T1000 (cell line): ENCODE measurements around the gene CHFR.
"Not testable (repeated sequence)": the region's sequence is repeated elsewhere in the genome, so short reads cannot be mapped to it uniquely, and the experiment has no call there.

Experiments
- DNase-seq: peaks from one replicate; lab custom pipeline; 2025; ENCODE audit warnings: mixed read lengths; lab: John Stamatoyannopoulos, UW

CHFR gene

DNA sequence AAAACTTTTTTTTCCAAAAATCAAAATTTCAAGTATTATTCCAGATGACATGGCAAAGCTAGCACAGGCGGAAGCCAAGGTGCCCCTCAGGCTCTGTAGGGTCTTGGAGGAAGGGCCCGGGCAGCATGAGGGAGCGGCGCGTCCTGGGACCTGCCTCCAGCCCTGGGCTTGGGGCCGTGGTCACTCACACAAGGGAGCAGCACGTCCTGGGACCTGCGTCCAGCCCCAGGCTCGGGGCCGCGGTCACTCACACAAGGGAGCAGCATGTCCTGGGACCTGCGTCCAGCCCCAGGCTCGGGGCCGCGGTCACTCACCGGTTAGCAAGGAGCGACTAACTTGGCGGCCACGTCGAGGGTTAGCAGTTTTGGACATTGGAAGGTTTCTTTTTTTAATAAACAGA is 46.9 kb downstream of the CHFR start:
- DNase-seq = no peak

DNA sequence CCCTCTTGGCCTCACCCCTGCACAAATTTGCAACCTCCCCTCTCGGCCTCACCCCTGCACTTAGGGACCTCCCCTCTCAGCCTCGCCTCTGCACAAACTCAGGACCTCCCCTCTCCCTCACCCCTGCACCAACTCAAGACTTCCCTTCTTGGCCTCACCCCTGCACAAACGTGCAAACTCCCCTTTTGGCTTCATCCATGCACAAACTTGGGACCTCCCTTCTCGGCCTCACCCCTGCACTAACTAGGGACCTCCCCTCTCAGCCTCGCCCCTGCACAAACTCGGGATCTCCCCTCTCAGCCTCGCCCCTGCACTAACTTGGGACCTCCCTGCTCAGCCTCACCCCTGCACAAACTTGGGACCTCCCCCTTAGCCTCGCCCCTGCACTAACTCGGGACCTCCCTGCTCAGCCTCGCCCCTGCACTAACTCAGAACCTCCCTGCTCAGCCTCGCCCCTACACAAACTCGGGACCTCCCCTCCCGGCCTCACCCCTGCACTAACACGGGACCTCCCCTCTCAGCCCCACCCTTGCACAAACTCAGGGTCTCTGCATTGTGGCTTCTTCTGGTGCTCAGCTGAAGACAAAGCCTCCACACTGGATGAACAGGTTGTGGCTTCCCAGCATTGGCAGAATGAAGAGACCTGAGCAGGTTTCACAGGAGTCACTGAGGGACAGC is 47.7 kb downstream of the CHFR start:
- DNase-seq = no peak

DNA sequence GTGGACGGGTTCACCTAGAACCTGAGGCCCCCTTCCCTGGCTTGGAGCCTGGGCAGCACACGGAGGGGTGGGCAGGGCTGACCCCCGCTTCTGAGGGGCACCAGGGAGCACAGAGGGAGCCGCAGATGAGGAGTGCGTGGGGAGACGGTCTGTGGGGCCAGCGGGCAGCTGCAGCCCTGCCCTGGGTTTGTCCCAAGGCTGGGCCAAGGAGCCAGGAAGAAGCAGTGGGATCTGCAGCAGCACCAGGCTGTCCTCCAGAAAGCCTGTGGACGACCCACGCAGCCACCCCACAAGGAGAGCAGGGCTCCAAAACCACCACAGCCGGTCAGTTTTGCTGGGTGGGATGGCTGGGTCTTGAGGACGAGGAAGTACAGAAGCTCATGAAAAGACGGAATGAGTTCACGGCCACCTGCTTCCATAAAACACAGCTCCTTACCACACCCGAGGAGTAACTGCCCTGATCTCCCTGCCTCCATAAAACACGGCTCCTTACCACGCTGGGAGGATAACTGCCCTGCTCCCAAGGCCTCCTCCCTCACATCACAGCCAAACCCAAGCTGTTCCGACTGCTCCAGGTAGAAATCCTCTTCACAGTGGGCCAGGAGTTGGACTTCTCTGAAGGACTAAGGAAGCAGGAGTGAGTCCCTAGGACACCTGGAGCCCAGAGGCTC is 48.9 kb downstream of the CHFR start:
- DNase-seq = no peak

DNA sequence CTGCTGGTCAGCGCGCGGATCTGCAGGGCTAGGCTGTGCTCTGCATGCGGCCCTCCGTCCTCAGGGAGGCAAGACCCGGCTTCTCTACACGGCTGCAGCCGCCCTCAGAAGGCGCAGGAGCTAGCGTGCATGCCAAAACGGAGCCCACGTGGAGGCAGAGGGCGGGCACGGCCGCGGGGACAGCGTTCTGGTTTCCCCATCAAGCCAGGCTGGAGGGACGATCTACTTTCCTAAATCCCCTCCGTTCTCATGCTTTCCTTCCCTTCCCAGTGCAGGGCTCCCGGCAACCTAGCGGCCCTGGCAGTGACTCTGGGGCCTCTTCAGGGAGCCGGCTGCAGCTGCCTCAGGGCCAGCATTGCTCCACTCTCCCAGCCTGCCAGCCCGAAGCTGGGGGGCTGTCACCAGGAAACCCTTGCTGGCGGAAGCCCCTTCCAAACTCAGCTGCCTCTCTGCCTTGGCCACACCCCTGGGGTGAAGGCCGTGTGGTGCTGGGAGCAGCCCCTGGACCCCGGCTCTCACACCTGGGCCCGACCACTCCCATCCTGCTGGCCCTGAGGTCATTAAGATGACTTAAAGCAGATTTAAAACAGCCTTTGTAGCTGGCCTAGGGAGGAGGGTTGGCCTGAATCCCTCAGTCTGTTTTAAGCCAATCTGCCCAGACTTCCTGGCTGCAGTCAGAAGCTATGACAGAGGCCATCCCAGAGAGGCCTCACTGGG is 49.6 kb downstream of the CHFR start:
- DNase-seq = no peak

- DNase-seq = no peak
Measured at GRCh38 chr12:132836795-132837331, 50.5 kb downstream of the CHFR start.

GRCh38 chr12:132836230-132836629 is 51.2 kb downstream of the CHFR start:
- not testable (repeated sequence) for DNase-seq

- DNase-seq = no peak
Measured at GRCh38 chr12:132835076-132836025, 52.1 kb downstream of the CHFR start.

- DNase-seq = no peak
Measured at GRCh38 chr12:132834181-132834711, 53.2 kb downstream of the CHFR start.

- no peak for DNase-seq
Measured at GRCh38 chr12:132833341-132833740, 54.1 kb downstream of the CHFR start.

- no peak for DNase-seq
Measured at GRCh38 chr12:132831771-132832170, 55.6 kb downstream of the CHFR start.

DNA sequence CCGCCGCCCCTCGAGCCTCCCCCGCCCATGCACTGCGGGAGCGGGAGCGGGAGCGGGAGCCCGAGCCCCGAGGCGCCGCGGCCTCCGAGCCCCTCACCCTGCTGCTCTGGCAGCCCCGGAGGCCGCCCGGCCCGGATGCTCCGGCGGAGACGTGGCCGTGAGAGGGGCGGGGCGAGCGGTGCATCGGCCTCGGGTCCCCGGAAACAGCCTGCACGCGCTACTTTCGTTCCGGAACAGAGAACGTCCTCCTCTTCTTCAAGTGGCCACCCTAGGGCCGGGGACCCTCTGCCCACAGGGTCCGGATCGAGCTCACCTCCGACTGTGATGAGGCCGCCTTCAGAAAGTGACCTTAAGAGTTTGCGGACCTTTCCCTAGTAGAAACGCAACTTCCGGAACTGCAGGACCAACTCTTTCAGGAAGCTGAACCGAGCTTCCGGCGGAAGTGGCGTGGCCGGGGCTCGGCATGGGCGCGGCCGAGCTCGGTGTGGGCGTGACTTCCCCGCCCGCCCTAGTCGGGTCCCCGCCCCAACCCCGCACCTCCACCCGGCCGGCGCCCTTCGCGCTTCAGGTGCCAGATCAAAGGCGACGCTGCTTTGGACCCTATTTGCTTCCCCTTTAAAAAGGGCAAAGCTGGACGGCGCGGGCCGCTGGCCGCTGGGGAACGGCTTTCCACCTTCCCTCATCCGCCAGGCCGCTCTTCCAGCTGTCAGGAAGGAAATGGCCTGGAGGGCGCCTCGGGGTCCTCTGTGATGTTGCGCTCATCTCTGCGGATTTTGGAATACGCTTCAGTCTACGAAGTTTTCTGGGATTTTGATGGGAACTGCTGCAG is 58.5 kb downstream of the CHFR start, which contains the start of gene GOLGA3:
GOLGA3 (minus strand) TSS at position 164 of the 829 bp plus-strand sequence. CDS start 6,741 bp downstream, outside the sequence.
- peak; percentile 75 for DNase-seq

GRCh38 chr12:132827763-132828703 is 59.4 kb downstream of the CHFR start:
- no peak for DNase-seq

DNA sequence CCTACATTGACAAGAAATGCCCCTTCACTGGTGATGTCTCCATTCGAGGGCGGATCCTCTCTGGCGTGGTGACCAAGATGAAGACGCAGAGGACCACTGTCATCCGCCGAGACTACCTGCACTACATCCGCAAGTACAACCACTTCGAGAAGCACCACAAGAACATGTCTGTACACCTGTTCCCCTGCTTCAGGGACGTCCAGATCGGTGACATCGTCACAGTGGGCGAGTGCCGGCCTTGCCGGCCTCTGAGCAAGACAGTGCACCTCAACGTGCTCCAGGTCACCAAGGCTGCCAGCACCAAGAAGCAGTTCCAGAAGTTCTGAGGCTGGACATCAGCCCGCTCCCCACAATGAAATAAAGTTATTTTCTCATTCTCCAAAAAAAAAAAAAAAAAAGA is 61.5 kb downstream of the CHFR start:
- DNase-seq = no peak

DNA sequence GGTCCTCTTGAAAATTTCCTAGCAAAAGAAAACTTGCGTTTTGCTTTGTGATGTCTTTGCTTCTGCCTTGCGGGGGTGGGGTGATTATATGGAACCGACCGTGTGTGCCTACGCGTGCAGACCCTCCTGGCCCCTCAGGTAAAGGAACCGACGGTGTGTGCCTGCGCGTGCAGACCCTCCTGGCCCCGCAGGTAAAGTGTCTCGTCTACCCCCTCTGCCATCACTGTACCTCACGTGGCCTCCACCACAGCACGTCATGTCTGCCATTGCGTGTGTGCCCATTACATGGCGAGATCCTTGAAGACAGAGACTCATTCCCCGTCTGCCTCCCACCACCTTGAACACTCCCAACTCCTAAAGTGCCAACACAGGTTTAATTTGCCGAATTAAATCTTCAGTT is 62.3 kb downstream of the CHFR start:
- DNase-seq = no peak

- no peak for DNase-seq
Measured at GRCh38 chr12:132824053-132824452, 63.4 kb downstream of the CHFR start.

DNA sequence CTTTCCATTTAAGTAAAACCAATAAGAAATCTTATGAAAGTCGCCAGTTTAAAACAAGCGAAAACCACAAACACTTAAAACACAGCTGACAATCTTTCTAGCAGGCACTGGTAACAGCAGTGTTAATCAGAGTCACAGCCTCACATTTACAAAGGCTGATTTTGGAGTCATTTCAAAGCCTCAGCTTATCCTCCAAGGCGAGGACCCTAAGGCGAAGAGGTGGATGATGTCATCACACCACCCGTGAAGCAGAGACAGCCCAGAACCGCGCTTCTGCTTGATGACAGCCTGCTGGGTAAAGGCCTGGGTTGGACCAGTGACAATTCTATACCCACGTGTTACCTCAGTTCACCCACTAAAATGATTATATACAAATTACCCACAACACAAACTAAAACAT is 68.8 kb downstream of the CHFR start:
- no peak for DNase-seq

- DNase-seq = no peak
Measured at GRCh38 chr12:132814232-132814631, 73.2 kb downstream of the CHFR start.

GRCh38 chr12:132813443-132813842 is 74.0 kb downstream of the CHFR start:
- DNase-seq = no peak

GRCh38 chr12:132812631-132813305 is 74.6 kb downstream of the CHFR start:
- DNase-seq = no peak
